SK-N-SH treated with all-trans-retinoic acid at 6 μM for 48 hours (cell line): Measurements from ENCODE around the gene ZNG1F.
"Not testable (repeated sequence)": the region's sequence is repeated elsewhere in the genome, so short reads cannot be mapped to it uniquely, and the experiment has no call there.

Experiments used
- BACH2 ChIP-seq: fragments of 250-450 bp; sonication (Bioruptor Pico); IDR thresholded peaks from 2 replicates; pipeline ENCODE4 v1.9.0; 2021; ENCODE audit warnings: mild to moderate bottlenecking, borderline replicate concordance
- CREB5 ChIP-seq: fragments of 250-450 bp; sonication (Bioruptor Pico); IDR thresholded peaks from 2 replicates; pipeline ENCODE4 v1.5.1; 2020; ENCODE audit warnings: low read depth, mild to moderate bottlenecking, moderate library complexity
- ESRRG ChIP-seq: fragments of 250-450 bp; sonication (Bioruptor Pico); IDR thresholded peaks from 2 replicates; pipeline ENCODE4 v1.6.1; 2021; ENCODE audit warnings: mild to moderate bottlenecking
- ISL1 ChIP-seq: fragments of 250-450 bp; sonication (Bioruptor Pico); IDR thresholded peaks from 2 replicates; pipeline ENCODE4 v2.1.2; 2022; ENCODE audit warnings: mild to moderate bottlenecking, moderate library complexity
- OSR1 ChIP-seq: fragments of 250-450 bp; sonication (Bioruptor Pico); IDR thresholded peaks from 2 replicates; pipeline ENCODE4 v1.8.0; 2022; ENCODE audit warnings: moderate library complexity, mild to moderate bottlenecking, inconsistent platforms
- PATZ1 ChIP-seq: fragments of 250-450 bp; sonication (Bioruptor Pico); IDR thresholded peaks from 2 replicates; pipeline ENCODE4 v1.8.0; 2020; ENCODE audit warnings: mild to moderate bottlenecking, moderate library complexity, borderline replicate concordance
- TOX ChIP-seq: fragments of 250-450 bp; sonication (Bioruptor Pico); IDR thresholded peaks from 2 replicates; pipeline ENCODE4 v1.8.0; 2021; ENCODE audit warnings: mild to moderate bottlenecking, moderate library complexity, borderline replicate concordance
- ZFP3 ChIP-seq: fragments of 250-450 bp; sonication (Bioruptor Pico); IDR thresholded peaks from 2 replicates; pipeline ENCODE4 v1.5.0; 2020; ENCODE audit warnings: mild to moderate bottlenecking, moderate library complexity
- ZFP30 ChIP-seq: fragments of 450-650 bp; formaldehyde crosslinking; IDR thresholded peaks from 2 replicates; pipeline ENCODE4 v1.5.0; 2022; ENCODE audit warnings: mild to moderate bottlenecking, moderate library complexity
- ZNF70 ChIP-seq: fragments of 450-650 bp; formaldehyde crosslinking; IDR thresholded peaks from 2 replicates; pipeline ENCODE4 v1.5.0; 2020; ENCODE audit warnings: mild to moderate bottlenecking, moderate library complexity
- TF ChIP-seq, protein P1 (sequence below): fragments of 250-450 bp; sonication (Bioruptor Pico); IDR thresholded peaks from 2 replicates; pipeline ENCODE4 v1.5.0; 2020; ENCODE audit warnings: mild to moderate bottlenecking, moderate library complexity

GRCh38 chr9:41090922-41091321 lies 98.2 kb downstream of the ZNG1F start:
- not testable (repeated sequence) for TF ChIP-seq PATZ1 (CRISPR knock-in tag); ESRRG (CRISPR knock-in tag); TOX; OSR1 (CRISPR knock-in tag); CREB5; BACH2 (CRISPR knock-in tag); ZNF70 (CRISPR knock-in tag); ZFP3; ZFP30; ISL1 (CRISPR knock-in tag)
- TF ChIP-seq, protein P1, sequence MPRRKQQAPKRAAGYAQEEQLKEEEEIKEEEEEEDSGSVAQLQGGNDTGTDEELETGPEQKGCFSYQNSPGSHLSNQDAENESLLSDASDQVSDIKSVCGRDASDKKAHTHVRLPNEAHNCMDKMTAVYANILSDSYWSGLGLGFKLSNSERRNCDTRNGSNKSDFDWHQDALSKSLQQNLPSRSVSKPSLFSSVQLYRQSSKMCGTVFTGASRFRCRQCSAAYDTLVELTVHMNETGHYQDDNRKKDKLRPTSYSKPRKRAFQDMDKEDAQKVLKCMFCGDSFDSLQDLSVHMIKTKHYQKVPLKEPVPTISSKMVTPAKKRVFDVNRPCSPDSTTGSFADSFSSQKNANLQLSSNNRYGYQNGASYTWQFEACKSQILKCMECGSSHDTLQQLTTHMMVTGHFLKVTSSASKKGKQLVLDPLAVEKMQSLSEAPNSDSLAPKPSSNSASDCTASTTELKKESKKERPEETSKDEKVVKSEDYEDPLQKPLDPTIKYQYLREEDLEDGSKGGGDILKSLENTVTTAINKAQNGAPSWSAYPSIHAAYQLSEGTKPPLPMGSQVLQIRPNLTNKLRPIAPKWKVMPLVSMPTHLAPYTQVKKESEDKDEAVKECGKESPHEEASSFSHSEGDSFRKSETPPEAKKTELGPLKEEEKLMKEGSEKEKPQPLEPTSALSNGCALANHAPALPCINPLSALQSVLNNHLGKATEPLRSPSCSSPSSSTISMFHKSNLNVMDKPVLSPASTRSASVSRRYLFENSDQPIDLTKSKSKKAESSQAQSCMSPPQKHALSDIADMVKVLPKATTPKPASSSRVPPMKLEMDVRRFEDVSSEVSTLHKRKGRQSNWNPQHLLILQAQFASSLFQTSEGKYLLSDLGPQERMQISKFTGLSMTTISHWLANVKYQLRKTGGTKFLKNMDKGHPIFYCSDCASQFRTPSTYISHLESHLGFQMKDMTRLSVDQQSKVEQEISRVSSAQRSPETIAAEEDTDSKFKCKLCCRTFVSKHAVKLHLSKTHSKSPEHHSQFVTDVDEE, result not testable (repeated sequence)
